Osteoblast (primary cell): ENCODE measurements around the gene MALT1. TPM values are rescaled to one million over a fixed set of nuclear protein-coding genes. Genes with fewer than 3 reads are reported as not detected.
"Not testable (repeated sequence)": the region's sequence is repeated elsewhere in the genome, so short reads cannot be mapped to it uniquely, and the experiment has no call there.

ENCODE experiments used
- DNase-seq: peaks from one replicate; pipeline ENCODE4 v3.0.0; 2011; ENCODE audit warnings: low spot score, mixed read lengths; ENCODE audit not compliant: insufficient read length; ENCODE audit errors: missing footprints
- H2AFZ ChIP-seq: 2 replicates; pipeline ENCODE4 v1.6.0; 2011; ENCODE audit warnings: mild to moderate bottlenecking, low read length
- H3K27ac ChIP-seq: 2 replicates; pipeline ENCODE4 v1.5.1; 2011; ENCODE audit warnings: mild to moderate bottlenecking, low read depth, low read length, moderate library complexity
- H3K27me3 ChIP-seq: 2 replicates; pipeline ENCODE4 v1.6.0; 2012; ENCODE audit warnings: mild to moderate bottlenecking, control low read depth, inconsistent platforms, low read length, moderate library complexity; ENCODE audit not compliant: insufficient read depth
- H3K36me3 ChIP-seq: 2 replicates; pipeline ENCODE4 v1.5.1; 2011; ENCODE audit warnings: mild to moderate bottlenecking, low read length, control low read depth, moderate library complexity; ENCODE audit not compliant: insufficient read depth
- H3K4me1 ChIP-seq: 2 replicates; pipeline ENCODE4 v1.5.1; 2011; ENCODE audit warnings: mild to moderate bottlenecking, low read length, control low read depth, moderate library complexity; ENCODE audit not compliant: insufficient read depth
- H3K4me2 ChIP-seq: 2 replicates; pipeline ENCODE4 v1.6.0; 2011; ENCODE audit warnings: mild to moderate bottlenecking, low read length; ENCODE audit not compliant: insufficient read depth
- H3K4me3 ChIP-seq: fragments of 200-600 bp; sonication (generic); 3 replicates; pipeline ENCODE4 v1.5.1; 2012; ENCODE audit warnings: mild to moderate bottlenecking, low read length, inconsistent platforms; ENCODE audit not compliant: insufficient read depth
- H3K79me2 ChIP-seq: 2 replicates; pipeline ENCODE4 v1.6.0; 2012; ENCODE audit warnings: mild to moderate bottlenecking, low read length, control low read depth, inconsistent platforms; ENCODE audit not compliant: insufficient read depth
- H3K9me3 ChIP-seq: 2 replicates; pipeline ENCODE4 v1.5.1; 2011; ENCODE audit warnings: low read depth, low read length, control low read depth
- H4K20me1 ChIP-seq: 2 replicates; pipeline ENCODE4 v1.6.0; 2012; ENCODE audit warnings: mild to moderate bottlenecking, low read length, control low read depth; ENCODE audit not compliant: insufficient read depth
- CTCF ChIP-seq: IDR thresholded peaks from 2 replicates; pipeline ENCODE4 v1.5.1; 2011; ENCODE audit warnings: mild to moderate bottlenecking, low read depth, low read length, moderate library complexity; ENCODE audit errors: extremely low read depth
- total RNA-seq: library from RNA; depleted of rRNA; stranded (reverse); fragments of >200 nt; gene quantifications from 2 replicates; pipeline ENCODE4 v1.2.3, GENCODE V29; 2012

Gene MALT1
- total RNA-seq, 1 donor: 55.7 TPM

- H3K4me2 ChIP-seq: no peak overlapping the region
- no peak for DNase-seq
- no peak overlapping the region for H2AFZ ChIP-seq
- H3K4me3 ChIP-seq: no peak overlapping the region
- no peaks in the 10 kb centered on the region for H3K36me3 ChIP-seq
- H3K4me1 ChIP-seq: peaks cover 32% of the 10 kb centered on the region
- no peaks in the 10 kb centered on the region for H4K20me1 ChIP-seq
- no peak for TF ChIP-seq CTCF
- no peaks in the 10 kb centered on the region for H3K9me3 ChIP-seq
- H3K79me2 ChIP-seq: no peaks in the 10 kb centered on the region
- no peak overlapping the region for H3K27ac ChIP-seq
- H3K27me3 ChIP-seq: no peaks in the 10 kb centered on the region
Observed at GRCh38 chr18:58640891-58641610, 30.2 kb upstream of the MALT1 start.

GRCh38 chr18:58643557-58643956, 27.7 kb upstream of the MALT1 start:
- H3K4me1 ChIP-seq: peaks cover 28% of the 10 kb centered on the region
- not testable (repeated sequence) for H4K20me1 ChIP-seq, H3K4me3 ChIP-seq, H3K79me2 ChIP-seq, H3K27ac ChIP-seq, DNase-seq, H3K9me3 ChIP-seq, H3K4me2 ChIP-seq, H3K27me3 ChIP-seq, H2AFZ ChIP-seq, H3K36me3 ChIP-seq

GRCh38 chr18:58645398-58645797, 25.9 kb upstream of the MALT1 start:
- peak overlapping the region; percentile 41 for H3K27ac ChIP-seq
- H3K4me2 ChIP-seq: peak overlapping the region; percentile 51
- no peaks in the 10 kb centered on the region for H3K36me3 ChIP-seq
- no peak for TF ChIP-seq CTCF
- peak overlapping the region; percentile 41 for H2AFZ ChIP-seq
- H3K4me1 ChIP-seq: peaks cover 16% of the 10 kb centered on the region
- no peaks in the 10 kb centered on the region for H3K79me2 ChIP-seq
- H4K20me1 ChIP-seq: no peaks in the 10 kb centered on the region
- no peak overlapping the region for H3K4me3 ChIP-seq
- H3K9me3 ChIP-seq: no peaks in the 10 kb centered on the region
- no peaks in the 10 kb centered on the region for H3K27me3 ChIP-seq
- DNase-seq: no peak

- H3K27ac ChIP-seq: no peak overlapping the region
- H3K79me2 ChIP-seq: no peaks in the 10 kb centered on the region
- DNase-seq: no peak
- no peak overlapping the region for H3K4me3 ChIP-seq
- no peak for TF ChIP-seq CTCF
- no peaks in the 10 kb centered on the region for H3K36me3 ChIP-seq
- no peaks in the 10 kb centered on the region for H4K20me1 ChIP-seq
- peak overlapping the region; percentile 10 for H2AFZ ChIP-seq
- no peak overlapping the region for H3K4me2 ChIP-seq
- peaks cover 13% of the 10 kb centered on the region for H3K4me1 ChIP-seq
- H3K9me3 ChIP-seq: no peaks in the 10 kb centered on the region
- H3K27me3 ChIP-seq: no peaks in the 10 kb centered on the region
Observed at GRCh38 chr18:58646334-58646862, 24.9 kb upstream of the MALT1 start.
